BJ (cell line): ENCODE data around the gene JUP. TPM values are rescaled to one million over a fixed set of nuclear protein-coding genes. Genes with fewer than 3 reads are reported as not detected.

Source experiments
- CTCF ChIA-PET: fragments of 350-600 bp; formaldehyde crosslinking; extraction: SDS; loops from one replicate; lab custom pipeline; 2021; ENCODE audit warnings: antibody characterized with exemption, inconsistent platforms; lab: Yijun Ruan, JAX
- POLR2A ChIA-PET: fragments of 300-600 bp; sonication (Branson Sonifier 250); formaldehyde crosslinking; extraction: SDS; loops from one replicate; lab custom pipeline; 2021; ENCODE audit warnings: antibody characterized with exemption; lab: Charles Lee
- DNase-seq: peaks from one replicate; pipeline ENCODE4 v3.0.0-alpha.2; 2011; ENCODE audit warnings: low read depth
- H3K27me3 ChIP-seq: 2 replicates; pipeline ENCODE4 v1.6.0; 2011; ENCODE audit warnings: low read length; ENCODE audit not compliant: control insufficient read depth, insufficient read depth
- H3K36me3 ChIP-seq: 2 replicates; pipeline ENCODE4 v1.5.1; 2011; ENCODE audit warnings: low read length; ENCODE audit not compliant: control insufficient read depth, insufficient read depth
- H3K4me3 ChIP-seq: 2 replicates; pipeline ENCODE4 v1.5.1; 2011; ENCODE audit warnings: low read depth, mild to moderate bottlenecking, control low read depth, low read length
- CTCF ChIP-seq: IDR thresholded peaks from 2 replicates; pipeline ENCODE4 v1.5.1; 2011; ENCODE audit warnings: low read depth, mild to moderate bottlenecking, control low read depth, inconsistent platforms, low read length, moderate library complexity; ENCODE audit not compliant: insufficient read depth
- polyA plus RNA-seq: library from polyadenylated mRNA; depleted of rRNA; stranded (reverse); fragments of >200 nt; gene quantifications from 2 replicates; pipeline ENCODE4 v1.2.3, GENCODE V29; 2011

The JUP gene
- polyA plus RNA-seq, 1 experiment: 9.4 TPM

- no peak for TF ChIP-seq CTCF
- ChIA-PET POLR2A (interaction anchor here (0.7 kb wide), 2 partner anchors 23 to 73 kb away, joined by 3 read pairs; no protein-coding TSS in a partner anchor), CTCF (interaction anchor here (0.7 to 4.4 kb wide), 6 partner anchors 11 to 1152 kb away, joined by 3 to 36 read pairs (median 4); partner anchors contain the start of gene KLHL11)
- Histone ChIP-seq H3K27me3 (no peaks in the 10 kb centered on the region), H3K36me3 (peaks cover 10% of the 10 kb centered on the region), H3K4me3 (peak within 1 kb of the TSS; percentile 88)
- DNase-seq: no peak
Measured at GRCh38 chr17:41812381-41813151, 26.1 kb upstream of the JUP start, which contains the start of gene FKBP10. FKBP10 (plus strand) TSS chr17:41813004; CDS start chr17:41813035, 31 bp downstream.

GRCh38 chr17:41811549-41812380 is 25.3 kb upstream of the JUP start, which contains the start of gene P3H4:
P3H4 (minus strand) TSS chr17:41811949; CDS start chr17:41811915, 34 bp downstream.
- no peaks in the 10 kb centered on the region for H3K27me3 ChIP-seq
- ChIA-PET POLR2A (no interaction called here), CTCF (interaction anchor here (0.6 to 4.4 kb wide), 13 partner anchors 10 to 152 kb away, joined by 3 to 36 read pairs (median 4); partner anchors contain the start of genes JUP and KLHL11)
- H3K36me3 ChIP-seq: peaks cover 7% of the 10 kb centered on the region
- peak; percentile 69 for TF ChIP-seq CTCF
- DNase-seq: no peak
- H3K4me3 ChIP-seq: peak within 1 kb of the TSS; percentile 88

GRCh38 chr17:41810659-41811548 is 24.4 kb upstream of the JUP start:
- Histone ChIP-seq H3K27me3 (no peaks in the 10 kb centered on the region), H3K4me3 (peak overlapping the region; percentile 88), H3K36me3 (peaks cover 10% of the 10 kb centered on the region)
- no peak for DNase-seq
- POLR2A ChIA-PET: interaction anchor here (0.6 kb wide), 1 partner anchor 213 kb away, joined by 5 read pairs; no protein-coding TSS in a partner anchor
- CTCF ChIA-PET: interaction anchor here (0.6 to 4.4 kb wide), 15 partner anchors 9 to 152 kb away, joined by 3 to 36 read pairs (median 4); partner anchors contain the start of genes JUP and KLHL10
- no peak for TF ChIP-seq CTCF

GRCh38 chr17:41806685-41807445 is 20.4 kb upstream of the JUP start:
- ChIA-PET CTCF (interaction anchor here (0.6 to 0.9 kb wide), 2 partner anchors 14 to 69 kb away, joined by 3 read pairs; no protein-coding TSS in a partner anchor), POLR2A (no interaction called here)
- H3K36me3 ChIP-seq: peaks cover 14% of the 10 kb centered on the region
- no peak for TF ChIP-seq CTCF
- H3K27me3 ChIP-seq: no peaks in the 10 kb centered on the region
- no peak for DNase-seq
- no peak overlapping the region for H3K4me3 ChIP-seq
